ENCODE measurements around the gene HSD17B3. TPM values are rescaled to one million over a fixed set of nuclear protein-coding genes. Genes with fewer than 3 reads are reported as not detected.

The HSD17B3 gene
- total and polyA plus RNA-seq, 10 of the 15 experiments (the other 5 are each of a cell fraction or from before 2014, with no cell fraction given): not detected

GRCh38 chr9:96256800-96257199 lies 45.2 kb downstream of the HSD17B3 start:
- intact Hi-C loops (cut with micrococcal nuclease; ENCODE audit: unreplicated experiment) (no loop called here), in situ Hi-C loops (cut with MboI) (no loop called here)
- ChIA-PET RAD21 (ENCODE audit: unreplicated experiment) (no interaction called here), CTCF (no interaction called here), SMC1A (ENCODE audit: uncharacterized antibody, unreplicated experiment) (no interaction called here), POLR2A (no interaction called here)
- H3K27ac ChIP-seq (ENCODE audit: control insufficient read depth, insufficient read depth): no peak overlapping the region
- DNase-seq (ENCODE audit: low read depth, low spot score): no peak
- no peak overlapping the region for H3K4me3 ChIP-seq
- no peak overlapping the region for H3K9ac ChIP-seq (ENCODE audit: control insufficient read depth, insufficient read depth, low read length)
- WGBS (ENCODE audit: insufficient coverage, insufficient replicate concordance, low lambda C conversion rate, missing lambda C conversion rate): 27% methylated on average over 9 of the region's 9 CpGs
- H2AFZ ChIP-seq (ENCODE audit: control insufficient read depth, low read depth, low read length): no peak overlapping the region
- BruUV-seq (replicated peaks): no TSS peak
- FAIRE-seq: no peak
- no peaks in the 10 kb centered on the region for H4K20me1 ChIP-seq (ENCODE audit: control insufficient read depth, insufficient read depth)
- TF ChIP-seq IRF4 (IDR thresholded peaks at IDR 0.05; ENCODE audit: low read depth, low read length): no peak
- TF ChIP-seq CBX3 (IDR thresholded peaks at IDR 0.05; ENCODE audit: borderline replicate concordance, low read depth): no peak
- no peak for TF ChIP-seq IKZF2 (IDR thresholded peaks at IDR 0.05)
- TF ChIP-seq ZNF217 (IDR thresholded peaks at IDR 0.05): no peak
- no peak for TF ChIP-seq HSF1 (IDR thresholded peaks at IDR 0.05; ENCODE audit: low read depth, low read length)
- no peak for TF ChIP-seq NFIC (IDR thresholded peaks at IDR 0.05; ENCODE audit: low read depth, low read length)
- no peak for TF ChIP-seq CBX5 (IDR thresholded peaks at IDR 0.05; ENCODE audit: low read depth)
- no peak for TF ChIP-seq ETV6 (conservative IDR thresholded peaks at IDR 0.05 in 1 of 2, IDR thresholded peaks at IDR 0.05 in 1 of 2; ENCODE audit: borderline replicate concordance in 1 of 2, low read depth in 1 of 2)
- TF ChIP-seq REST (IDR thresholded peaks at IDR 0.05; ENCODE audit: low read depth, low read length): no peak
- no peak for TF ChIP-seq SMARCA5 (IDR thresholded peaks at IDR 0.05)
- TF ChIP-seq ZNF384 (IDR thresholded peaks at IDR 0.05; ENCODE audit: borderline replicate concordance, low read depth, low read length): no peak
- TF ChIP-seq KAT2A (conservative IDR thresholded peaks at IDR 0.05; ENCODE audit: control insufficient read depth, low read depth, low read length): no peak
- TF ChIP-seq BCLAF1 (IDR thresholded peaks at IDR 0.05): no peak
- TF ChIP-seq SMAD5 (IDR thresholded peaks at IDR 0.05; ENCODE audit: low read depth): no peak
- H3K9me3 ChIP-seq (replicated peaks; ENCODE audit: control insufficient read depth, insufficient read depth, low read length): no peaks in the 10 kb centered on the region; the same call in 2 of the 3 replicates
- no peaks in the 10 kb centered on the region for H3K79me2 ChIP-seq (ENCODE audit: control insufficient read depth, insufficient read depth, low read length)
- H3K4me1 ChIP-seq (ENCODE audit: control insufficient read depth, insufficient read depth, low read length): peaks cover 5% of the 10 kb centered on the region; the same call in 1 of the 2 replicates
- no peak overlapping the region for H3K4me2 ChIP-seq (ENCODE audit: control insufficient read depth, insufficient read depth)
- no peak for ATAC-seq
- H3K27me3 ChIP-seq (replicated peaks in 1 of 2; ENCODE audit: control insufficient read depth in 2 of 2, insufficient read depth in 2 of 2, low read length in 1 of 2): peaks cover 2% of the 10 kb centered on the region in 2 experiments; a peak in 2 of 4 replicates
- H3K36me3 ChIP-seq (ENCODE audit: control insufficient read depth in 2 of 2, insufficient read depth in 2 of 2, low read length in 1 of 2): no peaks in the 10 kb centered on the region
